GM12874 (cell line): ENCODE results near the gene GTSE1.

ENCODE experiments used
- CTCF ChIP-seq: IDR thresholded peaks from 2 replicates; pipeline ENCODE4 v1.5.1; 2011; ENCODE audit warnings: low read depth, mild to moderate bottlenecking, control low read depth, low read length, moderate library complexity; ENCODE audit not compliant: insufficient read depth

Gene GTSE1

GRCh38 chr22:46349681-46350080, 53.0 kb downstream of the GTSE1 start:
- TF ChIP-seq CTCF = no peak

GRCh38 chr22:46350121-46350520, 53.5 kb downstream of the GTSE1 start:
- TF ChIP-seq CTCF = no peak

GRCh38 chr22:46350646-46351045, 54.0 kb downstream of the GTSE1 start:
- TF ChIP-seq CTCF = no peak

- TF ChIP-seq CTCF = no peak
Observed at GRCh38 chr22:46351131-46351735, 54.6 kb downstream of the GTSE1 start.

GRCh38 chr22:46351767-46352166, 55.1 kb downstream of the GTSE1 start:
- TF ChIP-seq CTCF = no peak

GRCh38 chr22:46352276-46352675, 55.6 kb downstream of the GTSE1 start:
- TF ChIP-seq CTCF = no peak

GRCh38 chr22:46352691-46353386, 56.2 kb downstream of the GTSE1 start:
- no peak for TF ChIP-seq CTCF
